GOT3 (cell line): ENCODE results near the gene TLR6.
"Not testable (repeated sequence)": the region's sequence is repeated elsewhere in the genome, so short reads cannot be mapped to it uniquely, and the experiment has no call there.

Experiments
- DNase-seq: peaks from one replicate; lab custom pipeline; 2025; ENCODE audit warnings: mixed read lengths; lab: John Stamatoyannopoulos, UW

Gene TLR6

GRCh38 chr4:38785041-38785790 lies 71.4 kb downstream of the TLR6 start:
- DNase-seq: no peak

DNA sequence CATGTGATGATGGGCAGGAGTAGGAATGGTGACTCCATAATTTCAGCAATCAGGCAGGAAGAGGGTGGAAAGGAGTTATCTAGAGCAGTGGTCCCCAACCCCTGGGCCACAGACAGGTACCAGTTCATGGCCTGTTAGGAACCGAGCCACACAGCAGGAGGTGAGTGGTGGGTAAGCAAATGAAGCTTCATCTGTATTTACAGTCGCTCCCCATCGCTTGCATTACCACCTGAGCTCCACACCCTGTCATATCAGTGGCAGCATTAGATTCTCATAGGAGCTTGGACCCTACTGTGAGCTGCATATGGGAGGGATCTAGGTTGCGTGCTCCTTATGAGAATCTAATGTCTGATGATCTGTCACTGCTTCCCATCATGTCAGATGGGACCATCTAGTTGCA lies 72.5 kb downstream of the TLR6 start:
- no peak for DNase-seq

- DNase-seq: no peak
These were observed 73.5 kb downstream of the TLR6 start for GRCh38 chr4:38783109-38783460.

GRCh38 chr4:38782452-38783108 lies 74.0 kb downstream of the TLR6 start, which contains the start of gene TLR10:
TSS of gene TLR10 (minus strand) at chr4:38782990. CDS start at chr4:38775590, 7,400 bp downstream.
- DNase-seq: no peak

DNA sequence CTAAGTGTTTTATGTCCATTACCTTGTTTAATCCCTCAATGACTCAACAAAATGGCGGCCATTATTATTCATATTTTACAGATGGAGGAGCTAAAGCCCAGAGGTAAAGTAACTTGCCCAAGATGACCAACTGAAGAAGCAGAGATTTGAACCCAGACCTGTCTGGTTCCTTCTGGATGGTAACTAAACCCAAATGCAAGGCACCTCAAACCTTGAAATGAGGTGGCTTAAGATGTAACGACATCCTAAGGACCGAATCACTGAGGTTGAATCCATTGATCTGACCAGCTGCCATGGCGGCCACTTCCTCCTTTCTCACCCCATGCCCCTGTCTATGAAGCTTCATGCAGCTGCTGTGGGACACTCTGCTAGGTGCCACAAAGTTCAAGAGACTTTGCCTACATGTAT lies 74.8 kb downstream of the TLR6 start:
- DNase-seq: no peak

DNA sequence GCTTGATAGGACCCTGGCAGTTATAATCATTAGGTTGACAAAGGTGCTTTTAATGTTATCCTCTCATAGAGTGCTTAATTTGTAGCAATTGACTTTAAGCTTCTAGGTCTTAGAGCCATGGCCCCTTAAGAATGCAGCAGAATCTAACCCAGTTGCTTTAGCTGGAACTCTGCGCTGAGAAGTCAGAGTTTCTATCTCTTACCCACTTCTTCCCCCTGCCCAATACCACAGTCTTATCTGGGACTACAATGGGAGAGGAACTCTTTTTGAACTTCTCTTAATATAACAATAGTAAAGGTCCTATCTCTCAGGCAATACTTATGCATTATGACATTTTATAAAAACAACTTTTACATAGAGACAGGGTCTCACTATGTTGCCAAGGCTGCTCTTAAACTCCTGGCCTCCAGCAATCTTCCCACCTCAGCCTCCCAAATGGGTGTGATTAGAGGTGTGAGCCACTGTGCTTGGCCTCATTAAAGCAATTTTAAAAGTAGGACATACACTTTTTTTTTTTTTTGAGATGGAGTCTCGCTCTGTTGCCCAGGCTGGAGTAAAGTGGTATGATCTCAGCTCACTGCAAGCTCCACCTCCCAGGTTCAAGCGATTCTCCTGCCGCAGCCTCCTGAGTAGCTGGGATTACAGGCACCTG lies 75.7 kb downstream of the TLR6 start:
- DNase-seq: no peak

GRCh38 chr4:38779790-38780189 lies 76.8 kb downstream of the TLR6 start:
- DNase-seq: no peak

GRCh38 chr4:38777925-38778324 lies 78.7 kb downstream of the TLR6 start:
- DNase-seq: not testable (repeated sequence)

DNA sequence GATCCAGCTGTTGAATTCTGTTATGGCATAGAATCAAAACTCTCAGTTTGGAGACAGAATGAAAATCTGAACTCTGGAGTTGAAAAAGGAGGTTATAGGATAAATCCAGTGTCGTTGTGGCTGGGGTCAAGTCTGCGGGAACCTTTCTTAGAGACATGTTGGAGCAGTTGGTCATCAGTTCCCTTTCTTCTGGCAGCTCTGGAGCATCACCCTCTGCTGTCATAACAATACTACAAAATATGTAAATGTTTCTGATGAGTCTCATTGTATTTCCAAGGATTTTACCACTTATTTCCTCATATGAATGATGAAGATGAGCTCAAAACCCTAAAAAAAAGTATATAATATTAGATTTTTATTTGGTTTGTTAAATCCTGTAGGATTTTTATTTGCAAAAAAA lies 81.3 kb downstream of the TLR6 start:
- no peak for DNase-seq

DNA sequence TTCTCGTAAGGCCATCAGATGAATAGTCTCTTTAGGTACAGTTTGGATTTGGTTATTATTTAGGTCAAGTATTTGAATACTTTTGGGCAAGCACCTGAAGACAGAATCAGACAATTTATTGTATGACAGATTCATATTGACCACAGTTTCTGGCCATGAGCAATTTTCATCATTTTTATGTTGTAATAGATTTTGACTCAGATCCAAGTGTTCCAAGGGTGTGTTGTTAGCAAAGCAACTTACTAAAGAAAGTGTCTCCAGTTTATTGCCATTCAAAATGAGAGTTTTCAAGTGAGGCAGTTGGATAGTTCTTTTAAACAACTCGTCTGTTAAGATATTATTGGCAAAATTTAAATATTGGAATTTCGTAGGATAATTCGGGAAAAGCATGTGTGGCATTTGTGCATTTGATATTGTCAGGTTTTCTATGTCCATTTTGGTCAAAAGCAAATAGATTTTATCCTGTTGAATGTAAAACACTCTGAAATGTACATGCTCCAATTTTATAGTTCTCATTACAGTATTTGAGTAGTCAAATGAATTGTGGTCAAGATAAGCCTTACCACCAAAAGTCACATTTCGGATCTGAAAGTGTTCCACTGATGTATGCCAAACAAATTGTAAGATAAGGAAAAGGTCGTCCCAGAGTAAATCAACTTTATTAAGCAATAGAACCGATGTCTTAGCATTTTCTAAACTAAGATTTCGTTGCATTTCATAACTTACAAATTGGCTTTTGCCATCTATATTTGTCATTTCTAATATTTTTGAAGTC lies 82.2 kb downstream of the TLR6 start:
- no peak for DNase-seq
